DMS114 treated with DMSO at 0.1 percent for 48 hours (cell line): ENCODE results near the gene OPN1MW3.
A peak's percentile ranks its signal among the peaks of the same experiment; 100 is the strongest.
"Not testable (repeated sequence)": the region's sequence is repeated elsewhere in the genome, so short reads cannot be mapped to it uniquely, and the experiment has no call there.

Experiments used
- DNase-seq: peaks from one replicate; lab custom pipeline; 2025; ENCODE audit not compliant: unreplicated experiment; lab: John Stamatoyannopoulos, UW

The OPN1MW3 gene

GRCh38 chrX:154295664-154296310 is 38.4 kb downstream of the OPN1MW3 start, which contains the start of gene TKTL1:
Gene TKTL1 (plus strand): TSS chrX:154295795. CDS start chrX:154295860, 65 bp downstream.
- DNase-seq, result no peak

GRCh38 chrX:154296731-154297130 is 39.3 kb downstream of the OPN1MW3 start:
- DNase-seq, result no peak

DNA sequence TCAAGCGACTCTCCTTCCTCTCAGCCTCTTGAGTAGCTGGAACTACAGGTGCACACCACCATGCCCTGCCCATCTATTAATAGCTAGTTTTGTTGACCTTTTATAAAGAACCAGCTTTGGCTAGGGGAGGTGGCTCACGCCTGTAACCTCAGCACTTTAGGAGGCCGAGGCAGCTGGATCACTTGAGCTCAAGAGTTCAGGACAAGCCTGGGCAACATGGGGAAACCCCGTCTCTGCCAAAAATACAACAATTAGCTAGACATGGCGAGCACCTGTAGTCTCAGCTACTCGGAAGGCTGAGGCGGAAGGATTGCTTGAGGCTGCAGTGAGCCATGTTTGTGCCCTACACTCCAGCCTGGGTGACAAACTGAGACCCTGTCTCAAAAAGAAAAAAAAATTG is 40.9 kb downstream of the OPN1MW3 start:
- DNase-seq, result no peak

GRCh38 chrX:154300816-154301215 is 43.4 kb downstream of the OPN1MW3 start:
- DNase-seq, result no peak

GRCh38 chrX:154302998-154303397 is 45.6 kb downstream of the OPN1MW3 start:
- DNase-seq, result not testable (repeated sequence)

DNA sequence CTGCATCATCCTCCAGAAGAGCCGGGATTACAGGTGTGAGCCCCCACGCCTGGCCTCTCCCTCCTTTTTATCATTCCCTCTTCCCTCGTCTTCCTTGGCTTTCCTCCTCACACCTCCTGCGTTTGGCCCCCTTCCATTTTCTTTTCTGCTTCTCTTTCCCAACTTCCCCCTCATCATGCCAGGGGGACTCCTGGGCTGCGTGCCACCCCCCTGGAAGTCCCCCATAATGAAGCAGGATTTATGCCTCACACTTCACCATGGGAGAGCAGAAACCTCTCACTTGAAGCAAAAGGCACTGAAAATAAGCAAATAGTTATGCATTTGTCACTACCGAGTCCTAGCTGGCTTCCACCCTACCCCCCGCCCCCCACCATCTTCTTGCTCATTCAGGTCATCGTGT is 46.1 kb downstream of the OPN1MW3 start:
- no peak for DNase-seq

- DNase-seq, result no peak
These were observed 47.5 kb downstream of the OPN1MW3 start for GRCh38 chrX:154304846-154305245.

- no peak for DNase-seq
These were observed 48.3 kb downstream of the OPN1MW3 start for GRCh38 chrX:154305541-154306205.

DNA sequence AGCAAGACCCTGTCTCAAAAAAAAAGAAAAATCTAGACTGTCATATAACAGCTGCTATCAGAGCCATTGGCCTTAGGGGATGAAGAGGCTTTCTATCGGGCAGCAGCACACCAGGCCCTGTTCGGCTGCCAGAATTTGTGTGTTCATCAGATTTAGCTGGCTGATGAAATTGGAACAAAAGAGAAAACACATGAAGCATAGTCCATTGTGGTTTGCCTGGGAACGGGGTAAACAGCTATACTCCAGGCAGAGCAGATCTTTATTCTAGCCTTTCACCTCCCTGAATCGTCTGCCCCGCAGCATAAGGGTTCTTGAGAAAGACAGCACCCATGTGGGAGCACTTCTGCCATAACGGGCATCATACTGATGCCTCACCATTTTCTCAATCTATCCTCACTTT is 49.8 kb downstream of the OPN1MW3 start:
- no peak for DNase-seq

DNA sequence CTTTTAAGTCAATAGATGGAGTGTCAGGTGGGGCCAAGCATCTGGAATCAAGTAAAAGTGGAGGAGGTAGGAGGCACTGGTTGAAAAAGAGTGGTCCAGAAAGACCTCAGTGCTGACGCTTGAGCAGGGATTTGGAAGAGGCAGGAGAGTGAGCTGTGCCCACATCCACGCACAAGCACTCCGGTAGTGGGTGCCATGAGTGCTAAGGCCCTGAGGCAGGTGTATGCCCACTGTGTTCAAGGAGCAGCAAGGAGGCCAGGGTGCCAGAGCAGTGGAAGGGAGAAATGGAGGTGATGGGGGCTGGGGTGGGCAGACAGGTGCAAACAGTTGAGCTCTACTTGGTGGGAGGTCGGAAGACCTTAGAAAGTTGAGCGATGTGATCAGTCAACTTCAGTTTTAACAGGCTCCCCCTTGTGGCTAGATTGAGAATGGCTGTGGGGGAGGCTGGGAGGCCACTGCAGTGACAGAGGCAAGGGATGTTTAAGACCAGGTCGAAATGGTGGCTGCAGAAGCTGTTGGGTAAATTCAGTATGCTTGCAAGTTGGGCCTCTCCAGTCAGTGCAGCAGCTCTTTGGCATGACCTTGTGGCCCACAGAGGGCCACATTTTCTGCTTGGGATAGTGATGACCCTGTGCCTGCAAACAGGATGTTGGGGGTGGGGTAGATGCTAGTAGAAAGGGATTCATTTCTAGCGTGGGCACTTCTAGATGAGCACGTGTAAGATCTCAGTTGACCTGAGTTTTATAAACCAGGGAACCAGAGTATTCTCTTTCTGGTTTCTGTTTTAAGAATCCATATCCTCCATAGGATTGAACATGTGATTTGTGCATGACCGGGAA is 50.9 kb downstream of the OPN1MW3 start:
- no peak for DNase-seq

DNA sequence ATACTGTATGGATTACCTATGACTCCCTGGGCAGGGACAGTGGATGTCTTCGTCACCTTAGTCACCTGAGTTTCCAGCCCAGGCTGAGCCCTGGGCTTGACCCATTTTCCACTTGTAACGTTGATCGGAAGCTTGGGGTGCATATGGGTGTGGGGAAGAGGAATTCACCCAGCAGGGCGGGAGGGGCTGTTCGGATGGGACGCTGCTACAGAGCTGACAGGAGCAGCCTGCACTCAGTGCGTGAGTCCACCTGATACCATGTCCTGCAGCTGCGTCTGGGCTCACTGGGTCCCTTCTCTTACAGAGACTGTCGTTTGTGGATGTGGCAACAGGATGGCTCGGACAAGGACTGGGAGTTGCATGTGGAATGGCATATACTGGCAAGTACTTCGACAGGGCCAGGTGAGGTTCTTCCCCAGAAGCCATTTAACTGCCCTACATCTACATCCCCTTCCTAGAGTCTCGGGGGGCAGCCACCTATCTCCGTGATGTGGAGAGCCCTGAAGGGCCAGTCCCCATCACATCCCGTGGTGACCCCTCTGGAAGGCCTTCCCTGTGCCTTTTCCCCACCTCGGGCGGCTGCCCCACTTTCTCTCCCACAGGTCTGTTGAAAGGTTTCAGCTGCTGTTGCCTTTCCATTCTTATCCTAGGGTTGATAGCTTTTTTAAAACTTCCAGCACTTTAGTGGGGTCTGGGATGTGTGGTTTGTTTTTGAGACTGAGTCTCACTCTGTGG is 51.8 kb downstream of the OPN1MW3 start:
- no peak for DNase-seq

DNA sequence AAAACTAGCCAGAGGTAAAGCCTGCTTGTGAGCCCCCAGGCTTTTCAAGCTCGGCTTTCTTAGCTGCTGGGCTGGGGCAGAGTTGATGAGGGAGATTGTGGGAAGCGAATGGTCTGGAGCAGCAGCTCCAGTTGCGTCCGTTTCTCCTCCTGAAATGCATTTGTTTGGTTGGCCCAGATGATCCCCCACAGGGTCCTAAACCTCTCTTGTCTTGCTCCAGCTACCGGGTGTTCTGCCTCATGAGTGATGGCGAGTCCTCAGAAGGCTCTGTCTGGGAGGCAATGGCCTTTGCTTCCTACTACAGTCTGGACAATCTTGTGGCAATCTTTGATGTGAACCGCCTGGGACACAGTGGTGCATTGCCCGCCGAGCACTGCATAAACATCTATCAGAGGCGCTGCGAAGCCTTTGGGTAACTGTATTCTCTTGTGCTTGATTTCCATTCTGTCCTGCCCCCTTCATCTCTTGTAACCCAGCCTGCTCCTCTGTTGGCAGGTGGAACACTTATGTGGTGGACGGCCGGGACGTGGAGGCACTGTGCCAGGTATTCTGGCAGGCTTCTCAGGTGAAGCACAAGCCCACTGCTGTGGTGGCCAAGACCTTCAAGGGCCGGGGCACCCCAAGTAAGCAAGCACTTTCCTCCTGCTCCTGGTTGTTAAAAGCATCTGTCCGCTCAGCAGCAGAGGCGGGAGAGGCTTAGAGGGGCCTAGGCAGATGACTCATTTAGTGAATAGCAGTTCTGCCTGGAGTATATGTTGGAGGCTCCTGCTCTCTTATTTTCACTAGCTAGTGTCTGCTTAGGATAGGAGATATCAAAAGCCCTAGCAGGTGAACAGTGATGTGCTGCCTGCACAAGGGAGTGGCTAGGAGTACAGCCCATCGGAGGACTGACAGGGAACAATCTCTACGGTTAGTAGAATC is 53.5 kb downstream of the OPN1MW3 start:
- no peak for DNase-seq

DNA sequence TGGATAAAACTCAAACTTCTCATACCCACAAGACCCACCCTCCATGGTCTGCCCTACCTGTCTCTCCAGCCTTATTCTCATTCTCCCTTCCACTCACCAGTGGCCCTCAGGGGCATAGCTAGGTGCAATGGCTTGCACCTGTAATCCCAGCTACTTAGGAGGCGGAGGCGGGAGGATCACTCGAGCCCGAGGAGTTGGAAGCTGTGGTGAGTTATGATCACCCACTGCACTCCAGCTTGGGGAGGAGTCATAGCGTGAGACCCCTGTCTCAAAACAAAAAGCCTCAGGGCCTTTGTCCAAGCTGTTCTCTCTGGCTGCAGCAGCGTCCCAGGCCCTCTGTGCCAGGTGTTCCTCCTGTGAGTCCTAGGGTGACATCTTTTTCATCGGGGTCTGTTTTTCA is 54.7 kb downstream of the OPN1MW3 start:
- DNase-seq, result no peak

DNA sequence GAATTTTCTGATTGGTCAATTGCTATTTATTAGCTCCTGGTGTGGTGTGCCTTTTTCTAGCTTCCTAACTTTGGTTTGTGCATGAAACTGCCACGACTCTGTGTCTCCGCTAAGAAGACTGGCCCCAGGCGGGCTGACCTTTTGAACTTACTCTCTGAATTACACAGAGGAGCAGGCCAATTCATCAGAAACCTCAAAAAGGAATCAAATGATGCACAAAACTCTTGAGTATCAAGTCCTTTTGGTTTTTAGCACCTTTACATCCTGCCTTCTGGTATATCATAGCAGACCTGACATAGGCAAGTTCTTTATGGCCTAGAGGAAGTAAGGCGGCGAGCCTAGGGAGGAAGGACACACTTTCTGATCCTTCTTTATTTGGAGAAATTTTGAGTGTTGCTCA is 55.8 kb downstream of the OPN1MW3 start:
- no peak for DNase-seq

- DNase-seq, result no peak
These were observed 58.0 kb downstream of the OPN1MW3 start for GRCh38 chrX:154315416-154315815.

DNA sequence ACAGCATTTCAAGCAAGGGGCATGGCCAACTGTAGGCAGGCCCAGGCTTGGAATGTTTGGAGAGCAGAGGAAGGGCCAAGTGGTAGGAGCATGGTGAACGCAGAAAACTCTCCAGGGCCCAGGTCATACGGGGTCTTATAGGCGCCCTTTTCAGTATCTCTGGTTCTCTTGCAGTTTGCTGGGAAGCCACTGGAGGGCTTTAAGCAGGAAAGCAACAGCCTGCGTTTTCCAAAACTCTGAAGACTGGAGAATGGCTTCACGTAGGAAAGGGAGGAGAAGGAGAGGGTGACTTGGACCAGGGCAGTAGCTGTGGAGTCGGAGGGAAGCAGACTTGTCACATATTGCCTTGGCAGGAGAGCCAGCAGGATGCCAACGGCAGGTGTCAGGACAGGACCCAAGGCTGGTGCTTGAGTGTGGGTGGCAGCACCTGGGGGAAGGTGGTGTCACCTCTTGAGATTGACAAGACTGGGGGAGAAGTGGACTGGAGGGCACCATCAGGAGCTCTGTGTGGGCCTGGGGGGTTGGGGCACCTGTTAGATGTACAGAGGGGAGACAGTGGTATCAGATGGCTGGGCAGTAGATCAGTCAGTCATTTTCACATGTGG is 60.1 kb downstream of the OPN1MW3 start:
- DNase-seq, result peak; percentile 0

DNA sequence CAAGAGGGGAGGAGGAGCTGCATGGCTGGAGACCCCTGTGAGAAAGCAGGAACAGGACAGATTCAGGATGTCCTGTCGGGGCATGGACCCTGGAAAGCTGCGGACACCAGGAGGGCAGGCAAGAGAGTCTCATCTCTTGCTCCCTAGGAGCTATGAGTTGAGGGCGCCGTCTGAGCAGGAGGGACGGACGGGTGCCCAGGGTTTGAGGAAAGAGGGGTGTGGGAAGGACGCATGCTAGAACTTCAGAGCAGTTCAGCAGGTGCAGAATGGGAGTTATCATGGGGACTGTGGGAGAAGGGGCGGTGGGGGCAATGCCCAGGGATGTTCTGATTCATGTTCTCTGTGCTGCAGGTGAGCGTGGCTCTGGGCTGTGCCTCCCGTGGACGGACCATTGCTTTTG is 63.0 kb downstream of the OPN1MW3 start:
- DNase-seq, result no peak
